MM.1S (cell line): Measurements from ENCODE around the gene CBX5.

Experiments
- DNase-seq: peaks from one replicate; pipeline ENCODE4 v3.0.0-alpha.2; 2015
- H2AFZ ChIP-seq: fragments of 300-600 bp; sonication (generic); 2 replicates; pipeline ENCODE4 v1.6.0; 2016; ENCODE audit warnings: antibody characterized with exemption, low read length
- H3F3A ChIP-seq: fragments of 300-600 bp; sonication (generic); 2 replicates; pipeline ENCODE4 v1.6.1; 2016; ENCODE audit warnings: mild to moderate bottlenecking, antibody characterized with exemption, low read length, moderate library complexity, mixed read lengths; ENCODE audit not compliant: insufficient read depth
- H3K27ac ChIP-seq: fragments of 300-600 bp; sonication (generic); 2 replicates; pipeline ENCODE4 v1.5.1; 2016; ENCODE audit warnings: mild to moderate bottlenecking, low read length
- H3K27me3 ChIP-seq: fragments of 300-600 bp; sonication (generic); replicated peaks from 2 replicates; pipeline ENCODE4 v1.6.0; 2016; ENCODE audit warnings: low read length; ENCODE audit not compliant: insufficient read depth
- H3K36me3 ChIP-seq: fragments of 300-600 bp; sonication (generic); replicated peaks from 2 replicates; pipeline ENCODE4 v1.6.1; 2016; ENCODE audit warnings: mild to moderate bottlenecking, low read length, mixed read lengths; ENCODE audit not compliant: insufficient read depth
- H3K4me1 ChIP-seq: fragments of 300-600 bp; sonication (generic); 2 replicates; pipeline ENCODE4 v1.6.1; 2016; ENCODE audit warnings: low read length, mixed read lengths
- H3K4me2 ChIP-seq: fragments of 300-600 bp; sonication (generic); 2 replicates; pipeline ENCODE4 v1.6.0; 2016; ENCODE audit warnings: low read depth, low read length
- H3K4me3 ChIP-seq: fragments of 300-600 bp; sonication (generic); 2 replicates; pipeline ENCODE4 v1.5.1; 2016; ENCODE audit warnings: low read length, mixed read lengths
- H3K79me2 ChIP-seq: fragments of 300-600 bp; sonication (generic); 2 replicates; pipeline ENCODE4 v1.6.1; 2016; ENCODE audit warnings: mixed run types, low read length, mixed read lengths
- H3K9ac ChIP-seq: fragments of 300-600 bp; sonication (generic); 2 replicates; pipeline ENCODE4 v1.6.1; 2016; ENCODE audit warnings: low read length, mixed read lengths
- H3K9me2 ChIP-seq: fragments of 300-600 bp; sonication (generic); replicated peaks from 2 replicates; pipeline ENCODE4 v1.6.1; 2016; ENCODE audit warnings: mild to moderate bottlenecking, low read length, mixed read lengths; ENCODE audit not compliant: insufficient read depth
- H3K9me3 ChIP-seq: fragments of 300-600 bp; sonication (generic); replicated peaks from 2 replicates; pipeline ENCODE4 v1.6.1; 2016; ENCODE audit warnings: mild to moderate bottlenecking, low read length, mixed read lengths; ENCODE audit not compliant: insufficient read depth
- H4K20me1 ChIP-seq: fragments of 300-600 bp; sonication (generic); 2 replicates; pipeline ENCODE4 v1.6.1; 2016; ENCODE audit warnings: mild to moderate bottlenecking, low read length, moderate library complexity, mixed read lengths; ENCODE audit not compliant: insufficient read depth
- EZH2 ChIP-seq: fragments of 300-600 bp; sonication (generic); optimal IDR thresholded peaks from 2 replicates; pipeline ENCODE3; 2017; ENCODE audit warnings: low read depth, mild to moderate bottlenecking, antibody characterized with exemption, low read length, mixed read lengths
- EZH2phosphoT487 ChIP-seq: fragments of 300-600 bp; sonication (generic); IDR thresholded peaks from 2 replicates; pipeline ENCODE4 v1.6.1; 2018; ENCODE audit warnings: antibody characterized with exemption, low read length
- TF ChIP-seq, protein P1 (sequence below): fragments of 300-600 bp; sonication (generic); IDR thresholded peaks from 2 replicates; pipeline ENCODE4 v1.5.1; 2016; ENCODE audit warnings: antibody characterized with exemption, low read length, mixed read lengths

The CBX5 gene

DNA sequence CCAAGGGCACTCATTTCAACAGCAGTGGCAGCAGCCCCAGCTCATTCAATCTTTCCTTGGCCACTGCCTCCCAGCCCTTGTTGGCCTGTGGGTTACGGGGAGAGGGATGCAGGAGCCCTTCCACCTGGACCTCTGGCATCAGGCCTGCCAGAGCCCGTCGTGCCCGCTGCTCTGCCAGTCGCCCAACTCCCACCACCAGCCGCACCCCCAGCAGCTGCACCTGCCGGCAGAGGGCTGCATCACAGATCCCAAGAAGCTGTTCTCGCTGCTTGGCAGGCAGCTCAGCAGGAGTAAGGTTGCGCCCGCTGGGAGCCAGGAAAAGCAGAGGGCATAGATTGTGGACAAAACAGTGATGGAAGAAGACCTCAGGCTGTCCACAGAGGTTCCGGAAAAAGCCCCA is 97.8 kb downstream of the CBX5 start:
- no peaks in the 10 kb centered on the region for H3F3A ChIP-seq
- DNase-seq, result no peak
- TF ChIP-seq, protein P1, sequence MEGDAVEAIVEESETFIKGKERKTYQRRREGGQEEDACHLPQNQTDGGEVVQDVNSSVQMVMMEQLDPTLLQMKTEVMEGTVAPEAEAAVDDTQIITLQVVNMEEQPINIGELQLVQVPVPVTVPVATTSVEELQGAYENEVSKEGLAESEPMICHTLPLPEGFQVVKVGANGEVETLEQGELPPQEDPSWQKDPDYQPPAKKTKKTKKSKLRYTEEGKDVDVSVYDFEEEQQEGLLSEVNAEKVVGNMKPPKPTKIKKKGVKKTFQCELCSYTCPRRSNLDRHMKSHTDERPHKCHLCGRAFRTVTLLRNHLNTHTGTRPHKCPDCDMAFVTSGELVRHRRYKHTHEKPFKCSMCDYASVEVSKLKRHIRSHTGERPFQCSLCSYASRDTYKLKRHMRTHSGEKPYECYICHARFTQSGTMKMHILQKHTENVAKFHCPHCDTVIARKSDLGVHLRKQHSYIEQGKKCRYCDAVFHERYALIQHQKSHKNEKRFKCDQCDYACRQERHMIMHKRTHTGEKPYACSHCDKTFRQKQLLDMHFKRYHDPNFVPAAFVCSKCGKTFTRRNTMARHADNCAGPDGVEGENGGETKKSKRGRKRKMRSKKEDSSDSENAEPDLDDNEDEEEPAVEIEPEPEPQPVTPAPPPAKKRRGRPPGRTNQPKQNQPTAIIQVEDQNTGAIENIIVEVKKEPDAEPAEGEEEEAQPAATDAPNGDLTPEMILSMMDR, result no peak
- TF ChIP-seq EZH2phosphoT487, result no peak
- TF ChIP-seq EZH2, result no peak

More for the DNA sequence above, 97.8 kb downstream of the CBX5 start:
- H3K4me3 ChIP-seq, result no peak overlapping the region
- H3K9me2 ChIP-seq, result no peaks in the 10 kb centered on the region
- no peaks in the 10 kb centered on the region for H3K79me2 ChIP-seq
- no peaks in the 10 kb centered on the region for H3K4me1 ChIP-seq
- H3K27ac ChIP-seq, result no peak overlapping the region
- H4K20me1 ChIP-seq, result no peaks in the 10 kb centered on the region
- H3K9ac ChIP-seq, result no peak overlapping the region
- no peaks in the 10 kb centered on the region for H3K36me3 ChIP-seq
- H3K9me3 ChIP-seq, result no peaks in the 10 kb centered on the region
- no peaks in the 10 kb centered on the region for H3K27me3 ChIP-seq
- no peak overlapping the region for H3K4me2 ChIP-seq
- H2AFZ ChIP-seq, result no peak overlapping the region
